Measurements from ENCODE around the gene PTGFRN.

Gene PTGFRN

GRCh38 chr1:117003223-117003875 lies 93.6 kb downstream of the PTGFRN start:
- Histone ChIP-seq H3K36me3 (ENCODE audit: control insufficient read depth, insufficient read depth, low read length) (no peaks in the 10 kb centered on the region), H3K4me3 (ENCODE audit: low read depth, low read length) (no peak overlapping the region), H3K9me3 (ENCODE audit: control insufficient read depth, insufficient read depth, low read length) (no peaks in the 10 kb centered on the region), H3K27ac (ENCODE audit: low read depth, low read length) (peak overlapping the region; percentile 22), H3K27me3 (ENCODE audit: control insufficient read depth, insufficient read depth, low read length) (no peaks in the 10 kb centered on the region), H3K4me1 (ENCODE audit: control insufficient read depth, insufficient read depth, low read length) (peaks cover 18% of the 10 kb centered on the region), H3K9ac (ENCODE audit: low read depth, low read length) (no peak overlapping the region)

- Histone ChIP-seq H3K36me3 (ENCODE audit: control insufficient read depth, insufficient read depth, low read length) (no peaks in the 10 kb centered on the region), H3K4me3 (ENCODE audit: low read depth, low read length) (no peak overlapping the region), H3K27me3 (ENCODE audit: control insufficient read depth, insufficient read depth, low read length) (no peaks in the 10 kb centered on the region), H3K4me1 (ENCODE audit: control insufficient read depth, insufficient read depth, low read length) (peaks cover 25% of the 10 kb centered on the region), H3K27ac (ENCODE audit: low read depth, low read length) (no peak overlapping the region), H3K9me3 (ENCODE audit: control insufficient read depth, insufficient read depth, low read length) (no peaks in the 10 kb centered on the region), H3K9ac (ENCODE audit: low read depth, low read length) (no peak overlapping the region)
These were observed 98.0 kb downstream of the PTGFRN start for GRCh38 chr1:117007719-117008013.

DNA sequence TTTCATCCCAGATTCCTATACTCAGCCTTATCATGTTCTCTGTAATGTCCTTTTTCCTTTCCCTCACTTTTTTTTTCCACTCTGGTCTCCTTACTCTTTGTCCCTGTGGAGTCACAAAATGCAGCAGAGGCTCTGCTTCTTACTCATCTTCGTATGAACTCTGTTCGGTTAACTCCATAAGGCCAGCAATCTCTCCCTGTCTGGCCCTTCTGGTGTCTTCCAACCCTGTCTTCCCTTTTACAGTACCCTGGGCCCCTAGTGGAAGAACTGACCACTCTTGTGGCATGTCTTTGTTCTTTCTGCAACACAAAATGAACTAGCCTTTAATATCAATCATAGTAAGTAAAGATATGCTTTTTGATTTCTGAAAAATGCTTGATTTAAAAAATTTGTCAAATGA lies 98.9 kb downstream of the PTGFRN start:
- Histone ChIP-seq H3K4me1 (ENCODE audit: control insufficient read depth, insufficient read depth, low read length) (peaks cover 15% of the 10 kb centered on the region), H3K27me3 (ENCODE audit: control insufficient read depth, insufficient read depth, low read length) (no peaks in the 10 kb centered on the region), H3K36me3 (ENCODE audit: control insufficient read depth, insufficient read depth, low read length) (no peaks in the 10 kb centered on the region), H3K27ac (ENCODE audit: low read depth, low read length) (no peak overlapping the region), H3K4me3 (ENCODE audit: low read depth, low read length) (no peak overlapping the region), H3K9ac (ENCODE audit: low read depth, low read length) (no peak overlapping the region), H3K9me3 (ENCODE audit: control insufficient read depth, insufficient read depth, low read length) (no peaks in the 10 kb centered on the region)

DNA sequence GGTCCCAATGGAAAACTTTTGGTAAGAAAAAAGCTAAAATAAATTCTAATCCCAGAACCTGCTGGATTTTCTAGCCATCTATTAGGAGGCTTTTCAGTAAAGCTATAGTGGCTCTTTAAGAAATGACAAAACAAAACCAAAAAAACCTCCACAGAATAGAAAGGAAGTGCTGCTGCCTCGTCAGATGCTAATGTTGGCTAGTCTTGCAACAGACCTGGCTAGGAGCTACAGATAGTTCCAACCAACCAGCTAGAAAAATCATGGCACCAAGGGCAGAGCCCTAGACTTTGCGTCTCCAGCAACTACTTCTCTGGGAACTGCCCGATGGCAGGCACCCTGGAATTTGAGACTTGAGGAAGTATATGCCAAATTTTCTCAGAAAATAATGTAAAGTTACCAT lies 99.4 kb downstream of the PTGFRN start:
- Histone ChIP-seq H3K27me3 (ENCODE audit: control insufficient read depth, insufficient read depth, low read length) (no peaks in the 10 kb centered on the region), H3K4me1 (ENCODE audit: control insufficient read depth, insufficient read depth, low read length) (peaks cover 10% of the 10 kb centered on the region), H3K27ac (ENCODE audit: low read depth, low read length) (no peak overlapping the region), H3K36me3 (ENCODE audit: control insufficient read depth, insufficient read depth, low read length) (no peaks in the 10 kb centered on the region), H3K4me3 (ENCODE audit: low read depth, low read length) (no peak overlapping the region), H3K9me3 (ENCODE audit: control insufficient read depth, insufficient read depth, low read length) (no peaks in the 10 kb centered on the region), H3K9ac (ENCODE audit: low read depth, low read length) (no peak overlapping the region)

GRCh38 chr1:117010310-117010969 lies 100.7 kb downstream of the PTGFRN start:
- Histone ChIP-seq H3K9me3 (ENCODE audit: control insufficient read depth, insufficient read depth, low read length) (no peaks in the 10 kb centered on the region), H3K9ac (ENCODE audit: low read depth, low read length) (no peak overlapping the region), H3K4me1 (ENCODE audit: control insufficient read depth, insufficient read depth, low read length) (peaks cover 10% of the 10 kb centered on the region; the same call in 1 of the 2 replicates), H3K27me3 (ENCODE audit: control insufficient read depth, insufficient read depth, low read length) (no peaks in the 10 kb centered on the region), H3K4me3 (ENCODE audit: low read depth, low read length) (no peak overlapping the region), H3K27ac (ENCODE audit: low read depth, low read length) (no peak overlapping the region), H3K36me3 (ENCODE audit: control insufficient read depth, insufficient read depth, low read length) (no peaks in the 10 kb centered on the region)

- Histone ChIP-seq H3K9me3 (ENCODE audit: control insufficient read depth, insufficient read depth, low read length) (no peaks in the 10 kb centered on the region), H3K4me1 (ENCODE audit: control insufficient read depth, insufficient read depth, low read length) (peaks cover 13% of the 10 kb centered on the region; the same call in 1 of the 2 replicates), H3K4me3 (ENCODE audit: low read depth, low read length) (no peak overlapping the region), H3K27ac (ENCODE audit: low read depth, low read length) (no peak overlapping the region), H3K9ac (ENCODE audit: low read depth, low read length) (no peak overlapping the region), H3K36me3 (ENCODE audit: control insufficient read depth, insufficient read depth, low read length) (no peaks in the 10 kb centered on the region), H3K27me3 (ENCODE audit: control insufficient read depth, insufficient read depth, low read length) (no peaks in the 10 kb centered on the region)
These were observed 101.6 kb downstream of the PTGFRN start for GRCh38 chr1:117011334-117011733.

DNA sequence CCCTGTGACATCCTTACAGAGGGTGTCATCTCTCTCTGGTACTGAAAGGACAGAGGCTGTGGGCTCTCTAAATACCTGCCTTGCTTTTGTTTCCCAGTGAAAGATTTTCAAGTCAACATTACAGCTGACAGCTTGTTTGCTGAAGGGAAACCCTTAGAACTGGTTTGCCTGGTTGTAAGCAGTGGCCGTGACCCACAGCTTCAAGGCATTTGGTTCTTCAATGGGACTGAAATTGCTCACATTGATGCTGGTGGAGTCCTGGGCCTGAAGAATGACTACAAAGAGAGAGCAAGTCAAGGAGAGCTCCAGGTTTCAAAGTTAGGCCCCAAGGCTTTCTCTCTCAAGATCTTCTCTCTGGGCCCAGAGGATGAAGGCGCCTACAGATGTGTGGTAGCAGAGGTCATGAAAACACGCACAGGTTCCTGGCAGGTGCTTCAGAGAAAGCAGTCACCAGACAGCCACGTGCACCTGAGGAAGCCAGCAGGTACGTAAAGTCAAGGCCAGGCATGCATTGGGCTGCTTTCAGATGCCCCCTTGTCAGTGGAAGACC lies 103.7 kb downstream of the PTGFRN start:
- H3K9ac ChIP-seq (ENCODE audit: low read depth, low read length) = no peak overlapping the region
- no peaks in the 10 kb centered on the region for H3K36me3 ChIP-seq (ENCODE audit: control insufficient read depth, insufficient read depth, low read length)
- H3K9me3 ChIP-seq (ENCODE audit: control insufficient read depth, insufficient read depth, low read length) = no peaks in the 10 kb centered on the region
- H3K4me3 ChIP-seq (ENCODE audit: low read depth, low read length) = no peak overlapping the region
- no peaks in the 10 kb centered on the region for H3K27me3 ChIP-seq (ENCODE audit: control insufficient read depth, insufficient read depth, low read length)
- H3K4me1 ChIP-seq (ENCODE audit: control insufficient read depth, insufficient read depth, low read length) = peaks cover 13% of the 10 kb centered on the region; the same call in 1 of the 2 replicates
- H3K27ac ChIP-seq (ENCODE audit: low read depth, low read length) = no peak overlapping the region

DNA sequence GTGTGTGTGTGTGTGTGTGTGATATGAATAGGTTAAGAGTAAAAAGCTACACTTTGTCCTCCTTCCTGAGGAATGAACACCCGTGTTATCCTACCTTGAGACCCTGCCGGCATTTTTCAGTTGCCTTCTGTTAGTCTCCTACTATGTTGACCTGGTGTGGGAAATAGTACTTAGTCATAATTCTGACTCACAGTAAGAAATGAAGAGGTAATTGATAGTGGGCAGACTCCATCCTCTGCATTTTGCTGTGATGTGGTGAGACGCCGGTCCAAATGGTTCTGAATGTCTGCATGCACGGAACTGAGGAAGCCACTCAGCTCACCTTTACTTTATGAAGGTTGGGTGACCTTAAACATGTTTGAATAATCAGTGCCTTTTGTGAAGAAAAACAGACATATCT lies 104.5 kb downstream of the PTGFRN start:
- H3K27me3 ChIP-seq (ENCODE audit: control insufficient read depth, insufficient read depth, low read length) = no peaks in the 10 kb centered on the region
- H3K9me3 ChIP-seq (ENCODE audit: control insufficient read depth, insufficient read depth, low read length) = no peaks in the 10 kb centered on the region
- H3K36me3 ChIP-seq (ENCODE audit: control insufficient read depth, insufficient read depth, low read length) = no peaks in the 10 kb centered on the region
- H3K9ac ChIP-seq (ENCODE audit: low read depth, low read length) = no peak overlapping the region
- no peak overlapping the region for H3K27ac ChIP-seq (ENCODE audit: low read depth, low read length)
- no peak overlapping the region for H3K4me3 ChIP-seq (ENCODE audit: low read depth, low read length)
- peaks cover 13% of the 10 kb centered on the region; the same call in 1 of the 2 replicates for H3K4me1 ChIP-seq (ENCODE audit: control insufficient read depth, insufficient read depth, low read length)

GRCh38 chr1:117015724-117016123 lies 106.0 kb downstream of the PTGFRN start:
- Histone ChIP-seq H3K27ac (ENCODE audit: low read depth, low read length) (no peak overlapping the region), H3K27me3 (ENCODE audit: control insufficient read depth, insufficient read depth, low read length) (no peaks in the 10 kb centered on the region), H3K9me3 (ENCODE audit: control insufficient read depth, insufficient read depth, low read length) (no peaks in the 10 kb centered on the region), H3K9ac (ENCODE audit: low read depth, low read length) (no peak overlapping the region), H3K4me3 (ENCODE audit: low read depth, low read length) (no peak overlapping the region), H3K4me1 (ENCODE audit: control insufficient read depth, insufficient read depth, low read length) (peaks cover 9% of the 10 kb centered on the region; the same call in 1 of the 2 replicates), H3K36me3 (ENCODE audit: control insufficient read depth, insufficient read depth, low read length) (no peaks in the 10 kb centered on the region)

DNA sequence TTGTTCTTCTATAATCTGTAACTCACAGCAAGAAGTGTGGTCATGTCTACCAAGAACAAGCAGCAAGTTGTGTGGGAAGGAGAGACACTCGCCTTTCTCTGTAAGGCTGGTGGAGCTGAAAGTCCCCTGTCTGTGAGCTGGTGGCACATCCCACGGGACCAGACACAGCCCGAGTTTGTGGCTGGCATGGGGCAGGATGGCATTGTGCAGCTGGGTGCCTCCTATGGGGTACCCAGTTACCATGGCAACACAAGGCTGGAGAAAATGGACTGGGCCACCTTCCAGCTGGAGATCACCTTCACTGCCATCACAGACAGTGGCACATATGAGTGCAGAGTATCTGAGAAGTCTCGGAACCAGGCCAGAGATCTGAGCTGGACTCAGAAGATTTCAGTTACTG lies 107.3 kb downstream of the PTGFRN start:
- Histone ChIP-seq H3K9me3 (ENCODE audit: control insufficient read depth, insufficient read depth, low read length) (no peaks in the 10 kb centered on the region), H3K4me1 (ENCODE audit: control insufficient read depth, insufficient read depth, low read length) (peaks cover 6% of the 10 kb centered on the region; the same call in 1 of the 2 replicates), H3K27ac (ENCODE audit: low read depth, low read length) (no peak overlapping the region), H3K36me3 (ENCODE audit: control insufficient read depth, insufficient read depth, low read length) (no peaks in the 10 kb centered on the region), H3K27me3 (ENCODE audit: control insufficient read depth, insufficient read depth, low read length) (no peaks in the 10 kb centered on the region), H3K4me3 (ENCODE audit: low read depth, low read length) (no peak overlapping the region), H3K9ac (ENCODE audit: low read depth, low read length) (no peak overlapping the region)

- Histone ChIP-seq H3K27ac (ENCODE audit: low read depth, low read length) (no peak overlapping the region), H3K27me3 (ENCODE audit: control insufficient read depth, insufficient read depth, low read length) (no peaks in the 10 kb centered on the region), H3K9me3 (ENCODE audit: control insufficient read depth, insufficient read depth, low read length) (no peaks in the 10 kb centered on the region), H3K9ac (ENCODE audit: low read depth, low read length) (no peak overlapping the region), H3K4me3 (ENCODE audit: low read depth, low read length) (no peak overlapping the region), H3K4me1 (ENCODE audit: control insufficient read depth, insufficient read depth, low read length) (peaks cover 6% of the 10 kb centered on the region; the same call in 1 of the 2 replicates), H3K36me3 (ENCODE audit: control insufficient read depth, insufficient read depth, low read length) (no peaks in the 10 kb centered on the region)
These were observed 107.9 kb downstream of the PTGFRN start for GRCh38 chr1:117017648-117018047.
